K562 (cell line): ENCODE measurements around the gene E2F1. TPM values are rescaled to one million over a fixed set of nuclear protein-coding genes. Genes with fewer than 3 reads are reported as not detected.

ENCODE experiments used
- ATAC-seq: fragments of 200-7000 bp; cut with Tn5 transposase; 3 replicates; pipeline ENCODE4 v1.9.1; 2020; ENCODE audit warnings: moderate library complexity
- BruUV-seq: library from RNA; stranded (reverse); fragments of 400-500 nt; replicated peaks from 2 replicates; lab custom pipeline; 2021; lab: Mats Ljungman, UMichigan
- CTCF ChIA-PET: fragments of 300-600 bp; formaldehyde crosslinking; extraction: SDS; loops from one replicate; lab custom pipeline; 2021; ENCODE audit warnings: low intra/inter-chr PET ratio; lab: Yijun Ruan, JAX
- POLR2A ChIA-PET: fragments of 300-600, 350-650 bp; sonication (Branson Sonifier 250); formaldehyde crosslinking; extraction: SDS; loops from one replicate; lab custom pipeline; 2021; ENCODE audit warnings: antibody characterized with exemption, inconsistent platforms; lab: Yijun Ruan, JAX
- DNase-seq, 4 experiments: peaks; one replicate each; pipeline versions ENCODE4 v3.0.0 to v3.0.0-alpha.2; 2011 to 2018; ENCODE audit warnings: low spot score in 3 of 4, mixed read lengths in 3 of 4; ENCODE audit errors: extremely low read depth in 1 of 4
- FAIRE-seq: peaks from 2 replicates; lab custom pipeline; 2011; peaks lifted over from hg19 to GRCh38; lab: Jason Lieb, UNC
- H2AFZ ChIP-seq: 2 replicates; pipeline ENCODE4 v1.6.0; 2011; ENCODE audit warnings: low read depth, low read length, control low read depth, inconsistent platforms
- H3K27ac ChIP-seq: fragments of 200-600 bp; 3 replicates; pipeline ENCODE4 v1.8.0; 2011; ENCODE audit warnings: low read depth, mild to moderate bottlenecking, control low read depth, inconsistent platforms, low read length, moderate library complexity, mixed read lengths; ENCODE audit errors: extremely low read depth
- H3K27me3 ChIP-seq, 2 experiments: fragments of 300-600 bp in 1 of 2; 2 replicates in 1 of 2; 3 replicates in 1 of 2; pipeline versions ENCODE4 v1.6.0 to v1.8.0; 2011; ENCODE audit warnings: inconsistent platforms in 2 of 2, low read length in 2 of 2, mild to moderate bottlenecking in 1 of 2, mixed read lengths in 1 of 2, moderate library complexity in 1 of 2; ENCODE audit not compliant: control insufficient read depth in 2 of 2, insufficient read depth in 2 of 2
- H3K36me3 ChIP-seq: fragments of 300-600 bp; 3 replicates; pipeline ENCODE4 v1.8.0; 2011; ENCODE audit warnings: mild to moderate bottlenecking, low read length, inconsistent platforms; ENCODE audit not compliant: control insufficient read depth, insufficient read depth
- H3K4me1 ChIP-seq, 2 experiments: fragments of 200-600 bp in 1 of 2; replicated peaks in 1 of 2; 2 replicates in 1 of 2; 3 replicates in 1 of 2; pipeline versions ENCODE4 v1.5.1 to v1.8.0; 2011; ENCODE audit warnings: inconsistent platforms in 2 of 2, low read length in 2 of 2, mild to moderate bottlenecking in 1 of 2, mixed read lengths in 1 of 2, moderate library complexity in 1 of 2; ENCODE audit not compliant: control insufficient read depth in 2 of 2, insufficient read depth in 2 of 2
- H3K4me2 ChIP-seq: 2 replicates; pipeline ENCODE4 v1.6.1; 2011; ENCODE audit warnings: low read length, control low read depth, inconsistent platforms, mixed read lengths; ENCODE audit not compliant: insufficient read depth
- H3K4me3 ChIP-seq: fragments of 200-600 bp; sonication (generic), shearing (Covaris generic); 2 replicates; pipeline ENCODE4 v1.5.1; 2016; ENCODE audit warnings: control low read depth, inconsistent platforms
- H3K79me2 ChIP-seq: fragments of 200-600 bp; 3 replicates; pipeline ENCODE4 v1.8.0; 2011; ENCODE audit warnings: low read length, inconsistent platforms; ENCODE audit not compliant: control insufficient read depth, insufficient read depth
- H3K9ac ChIP-seq, 2 experiments: 2 replicates each; pipeline versions ENCODE4 v1.6.0 to v1.6.1; 2011; ENCODE audit warnings: low read depth in 2 of 2, low read length in 2 of 2, control low read depth in 1 of 2, inconsistent platforms in 1 of 2, mild to moderate bottlenecking in 1 of 2, mixed read lengths in 1 of 2; ENCODE audit not compliant: insufficient read depth in 1 of 2
- H3K9me1 ChIP-seq: one replicate; pipeline ENCODE4 v1.6.0; 2011; ENCODE audit warnings: inconsistent platforms, mild to moderate bottlenecking, low read length, moderate library complexity; ENCODE audit not compliant: control insufficient read depth, insufficient read depth
- H3K9me3 ChIP-seq: replicated peaks from 2 replicates; pipeline ENCODE4 v1.5.1; 2011; ENCODE audit warnings: low read depth, low read length, inconsistent platforms; ENCODE audit not compliant: control insufficient read depth, insufficient read depth
- H4K20me1 ChIP-seq: replicated peaks from 2 replicates; pipeline ENCODE4 v1.6.1; 2011; ENCODE audit warnings: low read length, inconsistent platforms, mixed read lengths; ENCODE audit not compliant: control insufficient read depth, insufficient read depth
- CREB1 ChIP-seq, 2 experiments: sonication (generic) in 1 of 2; formaldehyde crosslinking in 1 of 2; IDR thresholded peaks; 2 replicates each; pipeline versions ENCODE4 v1.6.1 to v1.8.0; 2012 to 2022; ENCODE audit warnings: inconsistent platforms in 1 of 2, mild to moderate bottlenecking in 1 of 2, missing genetic modification reagents in 1 of 2, moderate library complexity in 1 of 2
- KDM2B ChIP-seq: fragments of 250-450 bp; sonication (Bioruptor Pico); IDR thresholded peaks from 2 replicates; pipeline ENCODE4 v1.8.0; 2021; ENCODE audit warnings: mild to moderate bottlenecking, moderate library complexity
- KLF1 ChIP-seq: fragments of 450-650 bp; IDR thresholded peaks from 2 replicates; pipeline ENCODE4 v1.6.1; 2016; ENCODE audit warnings: missing genetic modification characterization, missing compliant biosample characterization
- SAP30 ChIP-seq: fragments of 200-600 bp; sonication (generic); IDR thresholded peaks from 2 replicates; pipeline ENCODE4 v1.6.1; 2012; ENCODE audit warnings: borderline replicate concordance, low read depth, mild to moderate bottlenecking, moderate library complexity, low read length, control low read depth, inconsistent platforms; ENCODE audit not compliant: insufficient read depth, poor library complexity, severe bottlenecking
- SREBF2 ChIP-seq: sonication (generic); formaldehyde crosslinking; IDR thresholded peaks from 2 replicates; pipeline ENCODE4 v1.4.0; 2020; ENCODE audit warnings: mild to moderate bottlenecking, missing genetic modification reagents
- SRSF3 ChIP-seq: fragments of 200-400 bp; formaldehyde crosslinking; IDR thresholded peaks from 2 replicates; pipeline ENCODE4 v1.6.1; 2016; ENCODE audit warnings: mild to moderate bottlenecking, low read length, moderate library complexity; ENCODE audit not compliant: insufficient read depth
- ZNF121 ChIP-seq: sonication (generic); formaldehyde crosslinking; conservative IDR thresholded peaks from 2 replicates; pipeline ENCODE4 v1.8.0; 2022; ENCODE audit warnings: missing genetic modification reagents
- ZNF217 ChIP-seq: sonication (generic); formaldehyde crosslinking; IDR thresholded peaks from 2 replicates; pipeline ENCODE4 v1.8.0; 2022; ENCODE audit warnings: mild to moderate bottlenecking, missing genetic modification reagents
- ZNF274 ChIP-seq: IDR thresholded peaks from 2 replicates; pipeline ENCODE4 v1.6.1; 2011; ENCODE audit warnings: low read depth, mild to moderate bottlenecking, low read length, moderate library complexity, borderline replicate concordance
- ZNF316 ChIP-seq: fragments of 450-650 bp; IDR thresholded peaks from 2 replicates; pipeline ENCODE4 v1.6.1; 2016
- ZNF445 ChIP-seq: fragments of 250-450 bp; sonication (Bioruptor Pico); IDR thresholded peaks from 2 replicates; pipeline ENCODE4 v1.4.0; 2020; ENCODE audit warnings: low read depth, mild to moderate bottlenecking, moderate library complexity
- ZNF780A ChIP-seq: fragments of 250-450 bp; sonication (Bioruptor Pico); IDR thresholded peaks from 2 replicates; pipeline ENCODE4 v1.5.0; 2021; ENCODE audit warnings: mild to moderate bottlenecking
- WGBS: fragments of 100-300 bp; shearing (Covaris generic); methylation state at CpG from one replicate; pipeline ENCODE4 v1.1.6; 2016; ENCODE audit warnings: low coverage, mixed read lengths; ENCODE audit not compliant: insufficient coverage; ENCODE audit errors: missing lambda C conversion rate; 5-methylcytosine and 5-hydroxymethylcytosine counted together
- in situ Hi-C: fragments of 300-500 bp; cut with MboI; formaldehyde crosslinking; loops from 4 replicates; pipeline ENCODE4 v1.15.0; 2018; ENCODE audit warnings: inconsistent platforms, mixed read lengths
- intact Hi-C: fragments of 100-400 bp; cut with micrococcal nuclease; formaldehyde crosslinking; loops from 2 replicates; pipeline ENCODE4 v1.14.2; 2022
- polyA plus RNA-seq, 8 experiments: library from polyadenylated mRNA; depleted of rRNA in 4 of 8; stranded (reverse) in 5 of 8; unstranded in 3 of 8; fragments of >200 nt; fragmentation: Nextera tagmentation in 2 of 8; fragmentation: Illumina TruSeq in 1 of 8; extraction: Ambion mirVana in 2 of 8; extraction: Trizol in 1 of 8; gene quantifications; 2 replicates each; pipeline versions ENCODE4 v1.2.1 to v1.2.3, GENCODE V29; 2011 to 2014; ENCODE audit warnings: inconsistent platforms in 1 of 8, missing spikeins in 1 of 8
- total RNA-seq, 7 experiments: library from RNA; depleted of rRNA in 6 of 7; stranded (reverse); fragments of >200 nt in 6 of 7; fragmentation: Illumina TruSeq in 2 of 7; extraction: Trizol in 2 of 7; gene quantifications; 2 replicates each; pipeline versions ENCODE4 v1.2.1 to v1.2.3, GENCODE V29; 2011 to 2021; ENCODE audit warnings: low replicate concordance in 1 of 7
- TF ChIP-seq, protein P1 (sequence below): sonication (generic); formaldehyde crosslinking; IDR thresholded peaks from 2 replicates; pipeline ENCODE4 v1.8.1; 2023; ENCODE audit warnings: missing genetic modification reagents, mild to moderate bottlenecking, borderline replicate concordance
- TF ChIP-seq, protein P2 (sequence below): fragments of 250-450 bp; sonication (Bioruptor Pico); IDR thresholded peaks from 2 replicates; pipeline ENCODE4 v1.8.0; 2022; ENCODE audit warnings: moderate library complexity, mild to moderate bottlenecking, inconsistent platforms

Gene E2F1
- total and polyA plus RNA-seq, 9 of the 15 experiments (the other 6 are each of a cell fraction or from before 2014, with no cell fraction given), result 0.14 to 30.6 (median 13.1) TPM

DNA sequence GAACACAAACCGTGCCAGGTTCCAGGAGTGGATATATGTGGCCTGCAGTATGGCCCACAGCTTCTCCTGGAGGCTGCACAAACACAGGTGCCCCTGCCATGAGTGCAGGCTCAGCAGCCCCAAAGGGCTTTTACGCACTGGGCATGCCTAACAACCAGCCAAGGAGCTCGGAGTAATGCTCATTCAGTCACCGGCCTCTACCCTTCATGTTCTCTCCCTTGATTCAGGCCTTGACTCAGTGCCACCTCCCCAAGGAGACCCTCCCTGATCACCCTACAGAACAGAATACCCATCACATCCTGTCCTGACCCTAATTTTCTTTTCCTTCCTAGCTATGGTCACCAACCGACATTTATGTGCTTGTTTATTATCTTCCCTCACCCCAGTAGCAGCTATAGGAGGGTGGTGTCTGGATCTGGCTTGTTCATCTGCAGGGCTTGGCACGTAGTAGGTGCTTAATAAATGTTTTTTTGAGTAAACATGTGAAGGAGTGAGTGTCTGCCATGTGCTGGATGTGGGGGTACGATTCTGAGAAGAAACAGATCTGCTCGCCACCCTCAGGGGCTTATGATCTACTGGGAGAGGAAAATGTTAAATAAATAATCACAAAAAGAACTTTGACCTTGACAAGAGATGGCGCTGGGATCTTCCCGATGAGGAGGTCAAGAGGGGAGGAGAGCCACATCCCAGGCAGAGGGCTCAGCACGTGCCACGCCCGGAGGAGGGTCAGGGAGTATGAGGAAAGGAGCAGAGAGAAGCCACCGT lies 24.7 kb upstream of the E2F1 start (continued):
- TF ChIP-seq ZNF780A (CRISPR knock-in tag), result no peak
- no peak for TF ChIP-seq ZNF217
- TF ChIP-seq KDM2B (CRISPR knock-in tag), result no peak
- no peak for TF ChIP-seq ZNF274
- TF ChIP-seq SREBF2 (CRISPR knock-in tag), result no peak

DNA sequence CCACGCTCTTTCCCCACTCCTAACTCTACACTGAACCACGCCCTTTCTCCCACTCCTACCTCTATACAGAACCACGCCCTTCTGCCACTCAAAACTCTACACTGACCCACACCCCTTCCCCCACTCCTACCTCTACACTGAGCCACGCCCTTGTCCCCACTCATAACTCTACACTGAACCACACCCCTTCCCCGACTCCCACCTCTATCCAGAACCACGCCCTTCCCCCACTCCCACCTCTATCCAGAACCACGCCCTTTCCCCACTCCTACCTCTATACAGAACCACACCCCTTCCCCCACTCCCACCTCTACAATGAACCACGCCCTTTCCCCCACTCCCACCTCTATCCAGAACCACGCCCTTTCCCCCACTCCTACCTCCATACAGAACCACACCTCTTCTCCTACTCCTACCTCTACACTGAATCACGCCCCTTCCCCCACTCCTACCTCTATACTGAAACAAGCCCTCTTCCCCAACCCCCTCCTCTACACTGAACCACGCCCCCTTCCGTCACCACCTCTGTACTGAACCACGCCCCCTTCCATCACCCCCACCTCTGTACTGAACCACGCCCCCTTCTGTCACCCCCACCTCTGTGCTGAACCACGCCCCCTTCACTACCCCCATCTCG lies 23.8 kb upstream of the E2F1 start:
- ATAC-seq, result peak; percentile 88
- no peak overlapping the region for H3K9ac ChIP-seq
- no peaks in the 10 kb centered on the region for H3K9me3 ChIP-seq
- DNase-seq, result peak; percentile 80 to 91 (median 90)
- in situ Hi-C loops, result no loop called here
- ChIA-PET CTCF (no interaction called here), POLR2A (interaction anchor here (0.7 to 1.0 kb wide), 2 partner anchors 10 to 25 kb away, joined by 3 read pairs; partner anchors contain the start of gene PXMP4)
- peak overlapping the region; percentile 87 for H3K27ac ChIP-seq
- peak overlapping the region; percentile 77 for H3K4me2 ChIP-seq
- H3K79me2 ChIP-seq, result no peaks in the 10 kb centered on the region
- peak overlapping the region; percentile 25 for H3K4me3 ChIP-seq
- no peaks in the 10 kb centered on the region for H3K27me3 ChIP-seq
- peaks cover 19 to 27% of the 10 kb centered on the region in 2 experiments for H3K4me1 ChIP-seq
- FAIRE-seq, result peak; percentile 96
- no peaks in the 10 kb centered on the region for H3K9me1 ChIP-seq
- H4K20me1 ChIP-seq, result no peaks in the 10 kb centered on the region
- H2AFZ ChIP-seq, result peak overlapping the region; percentile 77
- BruUV-seq, result no TSS peak
- H3K36me3 ChIP-seq, result peaks cover 31% of the 10 kb centered on the region; the same call in 2 of the 3 replicates
- intact Hi-C loops, result loop anchor here (1.0 kb wide), 1 partner anchor 20 kb away; no protein-coding TSS in a partner anchor
- 1% methylated on average over 11 of the region's 16 CpGs for WGBS
- TF ChIP-seq ZNF445 (CRISPR knock-in tag) (no peak), SRSF3 (no peak), SAP30 (no peak), KLF1 (tag) (0 out of 2 replicates have a peak, but pooled peaks have one; percentile 56), ZNF316 (no peak), ZNF121 (CRISPR knock-in tag) (no peak), CREB1 (IDR thresholded peaks at IDR 0.05) (no peak), CREB1 (CRISPR knock-in tag; IDR thresholded peaks at IDR 0.05) (peak; percentile 19; the same call in 1 of the 2 replicates)
- TF ChIP-seq, protein P1, sequence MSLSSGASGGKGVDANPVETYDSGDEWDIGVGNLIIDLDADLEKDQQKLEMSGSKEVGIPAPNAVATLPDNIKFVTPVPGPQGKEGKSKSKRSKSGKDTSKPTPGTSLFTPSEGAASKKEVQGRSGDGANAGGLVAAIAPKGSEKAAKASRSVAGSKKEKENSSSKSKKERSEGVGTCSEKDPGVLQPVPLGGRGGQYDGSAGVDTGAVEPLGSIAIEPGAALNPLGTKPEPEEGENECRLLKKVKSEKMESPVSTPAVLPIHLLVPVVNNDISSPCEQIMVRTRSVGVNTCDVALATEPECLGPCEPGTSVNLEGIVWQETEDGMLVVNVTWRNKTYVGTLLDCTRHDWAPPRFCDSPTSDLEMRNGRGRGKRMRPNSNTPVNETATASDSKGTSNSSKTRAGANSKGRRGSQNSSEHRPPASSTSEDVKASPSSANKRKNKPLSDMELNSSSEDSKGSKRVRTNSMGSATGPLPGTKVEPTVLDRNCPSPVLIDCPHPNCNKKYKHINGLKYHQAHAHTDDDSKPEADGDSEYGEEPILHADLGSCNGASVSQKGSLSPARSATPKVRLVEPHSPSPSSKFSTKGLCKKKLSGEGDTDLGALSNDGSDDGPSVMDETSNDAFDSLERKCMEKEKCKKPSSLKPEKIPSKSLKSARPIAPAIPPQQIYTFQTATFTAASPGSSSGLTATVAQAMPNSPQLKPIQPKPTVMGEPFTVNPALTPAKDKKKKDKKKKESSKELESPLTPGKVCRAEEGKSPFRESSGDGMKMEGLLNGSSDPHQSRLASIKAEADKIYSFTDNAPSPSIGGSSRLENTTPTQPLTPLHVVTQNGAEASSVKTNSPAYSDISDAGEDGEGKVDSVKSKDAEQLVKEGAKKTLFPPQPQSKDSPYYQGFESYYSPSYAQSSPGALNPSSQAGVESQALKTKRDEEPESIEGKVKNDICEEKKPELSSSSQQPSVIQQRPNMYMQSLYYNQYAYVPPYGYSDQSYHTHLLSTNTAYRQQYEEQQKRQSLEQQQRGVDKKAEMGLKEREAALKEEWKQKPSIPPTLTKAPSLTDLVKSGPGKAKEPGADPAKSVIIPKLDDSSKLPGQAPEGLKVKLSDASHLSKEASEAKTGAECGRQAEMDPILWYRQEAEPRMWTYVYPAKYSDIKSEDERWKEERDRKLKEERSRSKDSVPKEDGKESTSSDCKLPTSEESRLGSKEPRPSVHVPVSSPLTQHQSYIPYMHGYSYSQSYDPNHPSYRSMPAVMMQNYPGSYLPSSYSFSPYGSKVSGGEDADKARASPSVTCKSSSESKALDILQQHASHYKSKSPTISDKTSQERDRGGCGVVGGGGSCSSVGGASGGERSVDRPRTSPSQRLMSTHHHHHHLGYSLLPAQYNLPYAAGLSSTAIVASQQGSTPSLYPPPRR (CRISPR knock-in tag), result no peak
- TF ChIP-seq, protein P2, sequence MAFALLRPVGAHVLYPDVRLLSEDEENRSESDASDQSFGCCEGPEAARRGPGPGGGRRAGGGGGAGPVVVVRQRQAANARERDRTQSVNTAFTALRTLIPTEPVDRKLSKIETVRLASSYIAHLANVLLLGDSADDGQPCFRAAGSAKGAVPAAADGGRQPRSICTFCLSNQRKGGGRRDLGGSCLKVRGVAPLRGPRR (CRISPR knock-in tag), result no peak
